H1 (cell line): ENCODE data around the gene C2CD5. TPM values are rescaled to one million over a fixed set of nuclear protein-coding genes. Genes with fewer than 3 reads are reported as not detected.

Experiments used
- CHD2 ChIP-seq: IDR thresholded peaks from 2 replicates; pipeline ENCODE4 v1.6.1; 2012; ENCODE audit warnings: low read length, improper control_type of control experiment
- CHD7 ChIP-seq: fragments of 300-600 bp; sonication (generic); IDR thresholded peaks from 2 replicates; pipeline ENCODE4 v1.7.1; 2012; ENCODE audit warnings: low read length, moderate library complexity, mild to moderate bottlenecking, inconsistent platforms; ENCODE audit not compliant: insufficient replicate concordance
- HDAC2 ChIP-seq, 2 experiments: fragments of 300-600 bp in 1 of 2; sonication (generic) in 1 of 2; IDR thresholded peaks; 2 replicates each; pipeline ENCODE4 v1.6.1; 2011 to 2012; ENCODE audit warnings: low read depth in 2 of 2, low read length in 2 of 2, mild to moderate bottlenecking in 2 of 2, moderate library complexity in 2 of 2, borderline replicate concordance in 1 of 2, inconsistent platforms in 1 of 2
- POU5F1 ChIP-seq: IDR thresholded peaks from 2 replicates; pipeline ENCODE4 v1.6.1; 2011; ENCODE audit warnings: low read depth, mild to moderate bottlenecking, low read length, moderate library complexity
- TEAD4 ChIP-seq: IDR thresholded peaks from 2 replicates; pipeline ENCODE4 v1.6.1; 2012; ENCODE audit warnings: low read depth, low read length, inconsistent platforms, mixed read lengths
- polyA plus RNA-seq, 7 experiments: library from polyadenylated mRNA; depleted of rRNA in 3 of 7; stranded (reverse) in 5 of 7; unstranded in 2 of 7; fragments of >200 nt in 5 of 7; fragments of 200-250 nt in 2 of 7; gene quantifications; 1 replicate in 5 of 7; 2 replicates in 1 of 7; 4 replicates in 1 of 7; pipeline versions ENCODE4 v1.2.1 to v1.2.3, GENCODE V29; 2011 to 2013; ENCODE audit warnings: missing spikeins in 2 of 7, mixed read lengths in 2 of 7
- total RNA-seq: library from RNA; stranded (reverse); fragmentation: NEBNext Ultra II Directional; extraction: Animal tissue kit (Norgen Biotek cat#: 25700); gene quantifications from 2 replicates; pipeline ENCODE4 v1.2.1, GENCODE V29; 2021

C2CD5 gene
- total and polyA plus RNA-seq, 2 of the 8 experiments (the other 6 are each of a cell fraction or from before 2014, with no cell fraction given) = 21.9 to 45.9 TPM

GRCh38 chr12:22577667-22578066, 33.3 kb upstream of the C2CD5 start (continued):
- no peak for TF ChIP-seq CHD7
- TF ChIP-seq TEAD4 = no peak
- TF ChIP-seq HDAC2 (IDR thresholded peaks at IDR 0.05; ENCODE audit: borderline replicate concordance in 1 of 2, low read depth in 2 of 2, low read length in 2 of 2) = no peak
- TF ChIP-seq POU5F1 = no peak
- TF ChIP-seq CHD2 = no peak
